Epithelial cell of prostate (primary cell): Measurements from ENCODE around the gene ADCY4.
"Not testable (repeated sequence)": the region's sequence is repeated elsewhere in the genome, so short reads cannot be mapped to it uniquely, and the experiment has no call there.

ENCODE experiments used
- DNase-seq: peaks from one replicate; pipeline ENCODE4 v3.0.0-alpha.2; 2011; ENCODE audit warnings: low read depth, low spot score
- H3K27ac ChIP-seq: fragments of 450-650 bp; 2 replicates; pipeline ENCODE4 v1.5.1; 2017; ENCODE audit warnings: mild to moderate bottlenecking

ADCY4 gene

GRCh38 chr14:24367514-24368211 lies 32.8 kb upstream of the ADCY4 start, which contains the start of gene NFATC4:
Gene NFATC4 (plus strand): TSS chr14:24368184. CDS start chr14:24368341, 157 bp downstream.
- peak within 1 kb of the TSS; percentile 96 for H3K27ac ChIP-seq
- DNase-seq = no peak

- peak overlapping the region; percentile 96 for H3K27ac ChIP-seq
- peak; percentile 86 for DNase-seq
Observed at GRCh38 chr14:24366721-24367513, 32.0 kb upstream of the ADCY4 start.

- no peak for DNase-seq
- peak overlapping the region; percentile 96 for H3K27ac ChIP-seq
Observed at GRCh38 chr14:24366413-24366720, 31.5 kb upstream of the ADCY4 start.

GRCh38 chr14:24365600-24366412 lies 30.9 kb upstream of the ADCY4 start:
- DNase-seq = peak; percentile 71
- H3K27ac ChIP-seq = peak overlapping the region; percentile 96

- DNase-seq = no peak
- H3K27ac ChIP-seq = peak overlapping the region; percentile 96
Observed at GRCh38 chr14:24364841-24365240, 30.0 kb upstream of the ADCY4 start.

- H3K27ac ChIP-seq = no peak overlapping the region
- DNase-seq = no peak
Observed at GRCh38 chr14:24363401-24363800, 28.5 kb upstream of the ADCY4 start.

GRCh38 chr14:24362241-24362960 lies 27.5 kb upstream of the ADCY4 start:
- H3K27ac ChIP-seq = no peak overlapping the region
- DNase-seq = no peak

- no peak for DNase-seq
- no peak overlapping the region for H3K27ac ChIP-seq
Observed at GRCh38 chr14:24361326-24361725, 26.5 kb upstream of the ADCY4 start.

GRCh38 chr14:24360281-24360680 lies 25.4 kb upstream of the ADCY4 start:
- no peak overlapping the region for H3K27ac ChIP-seq
- DNase-seq = no peak

GRCh38 chr14:24356208-24356607 lies 21.3 kb upstream of the ADCY4 start:
- no peak overlapping the region for H3K27ac ChIP-seq
- DNase-seq = no peak

- no peak for DNase-seq
Observed at GRCh38 chr14:24355009-24355408, 20.1 kb upstream of the ADCY4 start.

GRCh38 chr14:24354482-24354825 lies 19.6 kb upstream of the ADCY4 start:
- H3K27ac ChIP-seq = peak overlapping the region; percentile 66
- not testable (repeated sequence) for DNase-seq

More at GRCh38 chr14:24355009-24355408, 20.1 kb upstream of the ADCY4 start:
- H3K27ac ChIP-seq = peak overlapping the region; percentile 66

GRCh38 chr14:24353559-24354481 lies 18.9 kb upstream of the ADCY4 start:
- H3K27ac ChIP-seq = peak overlapping the region; percentile 66
- no peak for DNase-seq

- DNase-seq = no peak
Observed at GRCh38 chr14:24351517-24351916, 16.6 kb upstream of the ADCY4 start.

GRCh38 chr14:24349742-24350141 lies 14.9 kb upstream of the ADCY4 start:
- no peak for DNase-seq
- H3K27ac ChIP-seq = no peak overlapping the region

More at GRCh38 chr14:24351517-24351916, 16.6 kb upstream of the ADCY4 start:
- no peak overlapping the region for H3K27ac ChIP-seq

GRCh38 chr14:24348186-24348585 lies 13.3 kb upstream of the ADCY4 start:
- DNase-seq = no peak
- no peak overlapping the region for H3K27ac ChIP-seq

- no peak overlapping the region for H3K27ac ChIP-seq
- DNase-seq = no peak
Observed at GRCh38 chr14:24347134-24347533, 12.3 kb upstream of the ADCY4 start.

GRCh38 chr14:24343795-24344660 lies 9.2 kb upstream of the ADCY4 start:
- H3K27ac ChIP-seq = no peak overlapping the region
- no peak for DNase-seq
